RWPE1 (cell line): ENCODE measurements around the gene IER2.

Experiments used
- CTCF ChIA-PET: fragments of 350-600 bp; sonication (Branson Sonifier 250); formaldehyde crosslinking; extraction: SDS; loops from one replicate; lab custom pipeline; 2021; lab: Yijun Ruan, JAX
- POLR2A ChIA-PET: fragments of 400-600 bp; formaldehyde crosslinking; extraction: SDS; loops from one replicate; lab custom pipeline; 2020; ENCODE audit warnings: antibody characterized with exemption; ENCODE audit not compliant: low non-redundant PET; lab: Yijun Ruan, JAX
- DNase-seq: peaks from one replicate; pipeline ENCODE4 v3.0.0; 2012; ENCODE audit warnings: low spot score
- H3K27ac ChIP-seq: fragments of 450-650 bp; 2 replicates; pipeline ENCODE4 v1.5.1; 2017
- TF ChIP-seq, protein P1 (sequence below): fragments of 450-650 bp; conservative IDR thresholded peaks from 2 replicates; pipeline ENCODE4 v1.5.1; 2017; ENCODE audit warnings: low read depth, mild to moderate bottlenecking

The IER2 gene

DNA sequence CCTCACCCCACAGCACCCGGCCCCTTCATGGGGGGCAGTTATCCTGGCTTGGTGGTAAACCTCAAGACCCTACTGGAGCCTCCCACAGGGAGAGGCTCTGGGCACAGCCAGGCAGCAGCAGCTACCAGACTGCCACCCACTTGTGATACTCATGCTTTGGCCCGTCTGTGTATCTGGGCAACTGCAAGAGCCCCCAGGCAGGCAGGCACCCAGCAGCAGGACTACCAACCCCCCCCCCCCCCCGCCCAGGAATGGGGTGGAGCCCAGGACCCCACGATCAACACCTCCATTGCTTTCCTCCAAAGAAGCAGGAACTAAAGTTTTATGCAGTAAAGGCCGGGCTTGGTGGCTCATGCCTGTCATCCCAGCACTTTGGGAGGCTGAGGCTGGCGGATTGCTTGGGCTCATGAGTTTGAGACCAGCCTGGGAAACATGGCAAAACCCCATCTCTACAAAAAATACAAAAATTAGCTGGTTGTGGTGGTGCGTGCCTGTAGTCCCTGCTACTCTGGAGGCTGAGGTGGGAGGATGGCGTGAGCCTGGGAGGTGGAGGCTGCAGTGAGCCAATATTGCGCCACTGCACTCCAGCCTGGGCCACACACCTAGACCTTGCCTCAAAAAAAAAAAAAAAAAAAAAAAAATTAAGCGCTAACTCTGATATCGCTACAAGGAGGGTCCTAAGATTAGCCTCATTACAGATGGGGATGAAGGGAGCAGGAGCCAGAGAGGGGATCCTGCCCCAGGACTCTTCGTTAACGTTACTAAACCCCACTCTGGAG lies 46.4 kb upstream of the IER2 start:
- DNase-seq = no peak
- TF ChIP-seq, protein P1, sequence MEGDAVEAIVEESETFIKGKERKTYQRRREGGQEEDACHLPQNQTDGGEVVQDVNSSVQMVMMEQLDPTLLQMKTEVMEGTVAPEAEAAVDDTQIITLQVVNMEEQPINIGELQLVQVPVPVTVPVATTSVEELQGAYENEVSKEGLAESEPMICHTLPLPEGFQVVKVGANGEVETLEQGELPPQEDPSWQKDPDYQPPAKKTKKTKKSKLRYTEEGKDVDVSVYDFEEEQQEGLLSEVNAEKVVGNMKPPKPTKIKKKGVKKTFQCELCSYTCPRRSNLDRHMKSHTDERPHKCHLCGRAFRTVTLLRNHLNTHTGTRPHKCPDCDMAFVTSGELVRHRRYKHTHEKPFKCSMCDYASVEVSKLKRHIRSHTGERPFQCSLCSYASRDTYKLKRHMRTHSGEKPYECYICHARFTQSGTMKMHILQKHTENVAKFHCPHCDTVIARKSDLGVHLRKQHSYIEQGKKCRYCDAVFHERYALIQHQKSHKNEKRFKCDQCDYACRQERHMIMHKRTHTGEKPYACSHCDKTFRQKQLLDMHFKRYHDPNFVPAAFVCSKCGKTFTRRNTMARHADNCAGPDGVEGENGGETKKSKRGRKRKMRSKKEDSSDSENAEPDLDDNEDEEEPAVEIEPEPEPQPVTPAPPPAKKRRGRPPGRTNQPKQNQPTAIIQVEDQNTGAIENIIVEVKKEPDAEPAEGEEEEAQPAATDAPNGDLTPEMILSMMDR = no peak
- ChIA-PET CTCF (interaction anchor here (0.6 to 1.4 kb wide), 4 partner anchors 44 to 173 kb away, joined by 3 to 9 read pairs (median 4); no protein-coding TSS in a partner anchor), POLR2A (no interaction called here)
- peak overlapping the region; percentile 51 for H3K27ac ChIP-seq

DNA sequence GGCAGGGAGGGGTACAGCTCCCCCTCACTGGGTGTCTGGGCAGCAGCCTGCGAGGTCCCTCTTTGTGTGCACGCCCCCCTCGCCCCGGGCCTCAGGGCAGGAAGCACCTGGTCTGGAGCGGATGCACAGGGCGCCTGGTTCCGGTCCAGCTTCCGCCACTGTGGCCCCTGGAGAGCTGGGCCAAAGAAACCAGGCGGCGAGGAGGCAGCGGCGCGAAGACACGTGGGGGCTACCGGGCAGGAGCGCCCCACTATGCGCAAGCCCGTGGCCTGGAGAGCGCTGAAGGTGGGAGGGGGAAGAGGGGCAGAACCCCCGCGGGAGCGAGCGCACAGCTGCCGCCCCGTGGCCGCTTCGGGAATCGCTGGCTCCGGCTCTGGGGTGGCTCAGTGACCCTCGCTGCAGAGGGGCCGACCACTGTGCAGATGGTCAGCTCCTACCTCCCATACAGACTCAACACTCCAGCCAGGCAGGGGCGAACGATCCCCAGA lies 45.8 kb upstream of the IER2 start:
- POLR2A ChIA-PET = no interaction called here
- DNase-seq = no peak
- CTCF ChIA-PET = interaction anchor here (0.6 to 1.4 kb wide), 5 partner anchors 43 to 139 kb away, joined by 3 to 9 read pairs (median 5); no protein-coding TSS in a partner anchor
- H3K27ac ChIP-seq = no peak overlapping the region
- TF ChIP-seq, protein P1 = peak; percentile 78

DNA sequence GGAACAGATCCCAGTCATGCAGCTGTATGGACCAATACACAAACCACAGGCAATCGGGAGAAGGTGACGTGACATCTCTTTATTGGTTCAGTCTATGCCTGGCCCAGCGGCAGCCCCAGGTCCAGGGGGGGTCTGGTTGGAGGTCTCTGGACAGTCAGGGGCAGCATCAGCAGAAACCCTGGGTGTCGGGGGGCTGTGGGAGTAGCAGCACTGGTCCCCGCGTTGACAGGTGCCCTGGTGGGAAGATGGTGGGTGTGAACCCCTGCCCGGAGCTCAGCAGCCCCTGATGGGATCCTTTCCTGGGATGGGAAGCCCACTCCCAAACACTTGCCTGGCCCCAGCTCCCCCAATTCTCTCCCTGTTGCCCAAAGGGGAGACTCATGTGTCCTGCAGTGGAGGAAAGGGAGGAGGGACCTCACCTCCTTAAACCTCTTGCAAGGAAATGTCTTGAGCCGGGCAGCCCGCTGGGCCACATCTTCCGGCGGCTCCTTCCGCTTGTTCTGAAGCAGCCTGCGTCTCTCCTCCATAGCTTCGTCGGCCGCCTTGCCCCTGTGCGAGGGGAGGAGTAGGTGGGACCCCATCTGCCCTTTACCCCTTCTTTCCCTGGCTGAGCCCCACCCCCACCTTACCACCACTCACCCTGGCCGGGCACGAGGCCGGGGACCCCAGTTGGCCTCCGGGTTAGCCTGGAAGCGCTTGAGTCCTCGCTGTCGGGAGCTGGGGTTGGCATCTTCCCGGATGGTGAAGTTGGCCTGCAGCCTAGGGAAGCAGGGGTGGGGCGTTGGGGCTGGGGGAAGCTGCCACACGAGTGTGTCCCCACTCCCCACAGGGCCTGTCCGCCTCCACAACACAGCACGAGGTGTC lies 45.1 kb upstream of the IER2 start:
- POLR2A ChIA-PET = no interaction called here
- CTCF ChIA-PET = interaction anchor here (0.6 to 1.4 kb wide), 4 partner anchors 10 to 140 kb away, joined by 3 to 9 read pairs (median 5); no protein-coding TSS in a partner anchor
- no peak for DNase-seq
- H3K27ac ChIP-seq = peak overlapping the region; percentile 32
- TF ChIP-seq, protein P1 = 0 out of 2 replicates have a peak, but pooled peaks have one; percentile 22

DNA sequence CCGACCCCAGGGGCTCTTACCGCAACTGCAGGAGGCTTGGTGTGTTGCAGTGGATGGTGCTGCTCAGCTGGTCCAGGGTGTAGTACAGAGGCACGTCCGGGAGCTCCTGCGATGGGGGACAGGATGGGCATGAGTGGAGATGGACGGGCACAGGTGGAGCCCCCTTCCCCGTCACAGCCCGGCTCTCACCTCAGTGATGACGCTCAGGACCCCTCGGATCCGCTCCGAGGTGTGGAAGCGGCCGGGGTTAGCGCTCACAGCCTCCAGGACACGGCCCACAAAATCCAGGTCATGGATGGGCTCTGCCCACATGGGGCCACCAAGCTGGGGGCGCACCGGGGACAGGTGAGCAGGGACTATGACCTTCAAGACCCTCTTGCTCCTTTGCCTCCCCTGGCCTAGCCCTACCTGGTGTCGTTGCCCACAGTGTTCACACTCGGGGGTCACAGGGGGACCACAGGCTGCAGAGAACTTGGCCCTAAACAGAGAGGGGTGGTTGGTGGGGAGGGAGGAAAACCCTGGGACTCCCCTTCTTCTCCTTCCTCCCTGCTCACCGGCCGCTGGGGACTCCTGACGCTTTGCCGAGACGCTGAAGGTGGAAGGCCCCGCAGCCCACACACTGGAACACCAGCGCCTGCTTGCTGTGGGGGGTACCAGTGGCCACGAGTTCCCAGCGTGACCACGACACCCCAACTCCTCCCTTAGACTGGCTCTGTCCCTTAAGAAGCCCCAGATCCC lies 40.7 kb upstream of the IER2 start:
- POLR2A ChIA-PET = no interaction called here
- peak overlapping the region; percentile 31 for H3K27ac ChIP-seq
- TF ChIP-seq, protein P1 = no peak
- CTCF ChIA-PET = interaction anchor here (1.2 kb wide), 1 partner anchor 14 kb away, joined by 3 read pairs; no protein-coding TSS in a partner anchor
- no peak for DNase-seq

DNA sequence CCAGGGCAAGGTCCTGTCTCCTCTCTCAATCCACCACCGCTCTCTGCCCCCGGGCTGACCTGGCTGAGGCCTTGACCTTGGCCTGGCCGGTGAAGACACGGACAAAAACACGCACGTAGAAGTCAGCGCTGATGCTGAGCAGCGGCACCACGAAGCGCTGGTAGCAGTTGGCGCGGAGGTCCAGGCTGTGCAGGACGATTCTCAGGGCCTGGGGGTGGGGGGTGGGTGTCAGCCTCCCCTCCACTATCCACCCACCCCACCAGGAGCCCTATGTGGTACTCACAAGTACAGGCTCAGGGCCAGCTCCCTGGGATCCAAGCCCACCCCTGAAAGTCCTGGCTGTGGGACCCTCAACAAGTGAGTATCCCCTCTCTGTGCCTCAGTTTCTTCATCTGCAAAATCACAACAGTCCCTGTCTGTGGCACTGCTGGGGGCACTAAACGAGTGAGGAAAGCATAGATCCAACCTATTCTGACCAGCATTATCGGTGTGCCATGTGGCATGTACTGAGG lies 40.1 kb upstream of the IER2 start:
- peak overlapping the region; percentile 31 for H3K27ac ChIP-seq
- DNase-seq = no peak
- ChIA-PET POLR2A (no interaction called here), CTCF (interaction anchor here (0.6 to 1.2 kb wide), 2 partner anchors 14 to 39 kb away, joined by 3 read pairs; no protein-coding TSS in a partner anchor)
- TF ChIP-seq, protein P1 = no peak
